PC-9 (cell line): ENCODE data around the gene BASP1. TPM values are rescaled to one million over a fixed set of nuclear protein-coding genes. Genes with fewer than 3 reads are reported as not detected.
A peak's percentile ranks its signal among the peaks of the same experiment; 100 is the strongest.
"Not testable (repeated sequence)": the region's sequence is repeated elsewhere in the genome, so short reads cannot be mapped to it uniquely, and the experiment has no call there.

Experiments used
- BruUV-seq: library from RNA; stranded (reverse); fragments of 400-500 nt; replicated peaks from 2 replicates; lab custom pipeline; 2021; lab: Mats Ljungman, UMichigan
- CTCF ChIA-PET: fragments of 300-600 bp; sonication (Branson Sonifier 250); formaldehyde crosslinking; loops from one replicate; lab custom pipeline; 2022; ENCODE audit warnings: antibody characterized with exemption; lab: Charles Lee
- POLR2A ChIA-PET: fragments of 300-600 bp; sonication (Branson Sonifier 250); formaldehyde crosslinking; loops from one replicate; lab custom pipeline; 2022; ENCODE audit warnings: antibody characterized with exemption; ENCODE audit not compliant: unreplicated experiment; lab: Charles Lee
- DNase-seq, 2 experiments: peaks; one replicate each; pipeline versions ENCODE4 v3.0.0 to v3.0.0-alpha.2; 2015 to 2022; ENCODE audit warnings: mixed read lengths in 1 of 2
- H2AFZ ChIP-seq: fragments of 200-600 bp; sonication (generic); 2 replicates; pipeline ENCODE4 v1.8.1; 2017; ENCODE audit warnings: antibody characterized with exemption
- H3F3A ChIP-seq: fragments of 200-600 bp; sonication (generic); 2 replicates; pipeline ENCODE4 v1.8.1; 2017; ENCODE audit warnings: antibody characterized with exemption, mild to moderate bottlenecking, low read depth; ENCODE audit not compliant: insufficient read depth
- H3K27ac ChIP-seq: fragments of 200-600 bp; sonication (generic); 2 replicates; pipeline ENCODE4 v1.6.1; 2016; ENCODE audit warnings: mixed run types
- H3K27me3 ChIP-seq: fragments of 200-600 bp; sonication (generic); 2 replicates; pipeline ENCODE4 v1.6.1; 2016; ENCODE audit warnings: low read depth, mixed run types; ENCODE audit not compliant: insufficient read depth
- H3K36me3 ChIP-seq: fragments of 200-600 bp; sonication (generic); 2 replicates; pipeline ENCODE4 v1.6.1; 2016; ENCODE audit warnings: low read depth, mixed run types
- H3K4me1 ChIP-seq: fragments of 200-600 bp; sonication (generic); replicated peaks from 2 replicates; pipeline ENCODE4 v1.6.1; 2016; ENCODE audit warnings: mixed run types; ENCODE audit not compliant: insufficient read depth
- H3K4me2 ChIP-seq: fragments of 200-600 bp; sonication (generic); 2 replicates; pipeline ENCODE4 v1.6.1; 2017; ENCODE audit warnings: mixed run types
- H3K4me3 ChIP-seq: fragments of 200-600 bp; sonication (generic); 2 replicates; pipeline ENCODE4 v1.6.1; 2016; ENCODE audit warnings: mixed run types
- H3K79me2 ChIP-seq: fragments of 200-600 bp; sonication (generic); 2 replicates; pipeline ENCODE4 v1.6.1; 2017; ENCODE audit warnings: low read depth, mixed run types
- H3K9me2 ChIP-seq: fragments of 200-600 bp; sonication (generic); 2 replicates; pipeline ENCODE4 v1.8.1; 2017; ENCODE audit warnings: mild to moderate bottlenecking; ENCODE audit not compliant: insufficient read depth
- H3K9me3 ChIP-seq: fragments of 200-600 bp; sonication (generic); 2 replicates; pipeline ENCODE4 v1.8.1; 2016; ENCODE audit warnings: low read depth; ENCODE audit not compliant: insufficient read depth
- H4K20me1 ChIP-seq: fragments of 200-600 bp; sonication (generic); 2 replicates; pipeline ENCODE4 v1.8.1; 2017; ENCODE audit not compliant: insufficient read depth
- CTCF ChIP-seq: fragments of 200-600 bp; sonication (generic); conservative IDR thresholded peaks from 2 replicates; pipeline ENCODE4 v1.6.1; 2017; ENCODE audit warnings: mixed run types, antibody characterized with exemption, mild to moderate bottlenecking, moderate library complexity
- EZH2 ChIP-seq: fragments of 200-600 bp; sonication (generic); IDR thresholded peaks from 2 replicates; pipeline ENCODE4 v1.8.0; 2017; ENCODE audit warnings: antibody characterized with exemption, low read depth
- intact Hi-C: fragments of 100-400 bp; cut with micrococcal nuclease; formaldehyde crosslinking; loops from one replicate; pipeline ENCODE4 v1.10.0; 2022; ENCODE audit not compliant: unreplicated experiment
- total RNA-seq: library from RNA; stranded (reverse); gene quantifications from 2 replicates; pipeline ENCODE4 v1.2.3, GENCODE V29; 2021

The BASP1 gene
- total RNA-seq, 1 experiment from 2014 or later = not detected

- ChIA-PET CTCF (interaction anchor here (0.7 kb wide), 1 partner anchor 14 kb away, joined by 6 read pairs; no protein-coding TSS in a partner anchor), POLR2A (interaction anchor here (1.0 kb wide), 1 partner anchor 1546 kb away, joined by 3 read pairs; no protein-coding TSS in a partner anchor)
- no peaks in the 10 kb centered on the region for H4K20me1 ChIP-seq
- H3K79me2 ChIP-seq = no peaks in the 10 kb centered on the region
- H3K4me1 ChIP-seq = peaks cover 5% of the 10 kb centered on the region
- TF ChIP-seq EZH2 = no peak
- no peak for TF ChIP-seq CTCF
- H3K9me2 ChIP-seq = no peaks in the 10 kb centered on the region
- H3K27ac ChIP-seq = no peak overlapping the region
- intact Hi-C loops = no loop called here
- H3K4me3 ChIP-seq = no peak overlapping the region
- peaks cover 8% of the 10 kb centered on the region; the same call in 1 of the 2 replicates for H3K9me3 ChIP-seq
- H3K4me2 ChIP-seq = no peak overlapping the region
- H3K27me3 ChIP-seq = no peaks in the 10 kb centered on the region
- BruUV-seq = no TSS peak
- no peaks in the 10 kb centered on the region for H3K36me3 ChIP-seq
- no peak for DNase-seq
- H2AFZ ChIP-seq = no peak overlapping the region
- peaks cover 9% of the 10 kb centered on the region for H3F3A ChIP-seq
Observed at GRCh38 chr5:17243287-17244063, 26.0 kb downstream of the BASP1 start.

GRCh38 chr5:17249029-17249634 is 31.7 kb downstream of the BASP1 start:
- Histone ChIP-seq H3K4me2 (peak overlapping the region; percentile 24; the same call in 1 of the 2 replicates), H2AFZ (no peak overlapping the region), H3F3A (peaks cover 17% of the 10 kb centered on the region), H3K27ac (0 out of 2 replicates have a peak overlapping the region, but pooled peaks have one; percentile 14), H3K9me3 (peaks cover 13% of the 10 kb centered on the region; the same call in 1 of the 2 replicates), H3K79me2 (no peaks in the 10 kb centered on the region), H3K4me1 (peaks cover 46% of the 10 kb centered on the region), H3K36me3 (no peaks in the 10 kb centered on the region), H4K20me1 (no peaks in the 10 kb centered on the region), H3K9me2 (no peaks in the 10 kb centered on the region; the same call in 1 of the 2 replicates), H3K27me3 (no peaks in the 10 kb centered on the region), H3K4me3 (no peak overlapping the region)
- intact Hi-C loops = loop anchor here (1.0 kb wide), 2 partner anchors 57 to 126 kb away; no protein-coding TSS in a partner anchor
- no TSS peak for BruUV-seq
- CTCF ChIA-PET = no interaction called here
- TF ChIP-seq EZH2 (no peak), CTCF (no peak)
- POLR2A ChIA-PET = interaction anchor here (0.6 kb wide), 1 partner anchor 1543 kb away, joined by 3 read pairs; no protein-coding TSS in a partner anchor
- peak; percentile 59 to 84 for DNase-seq

GRCh38 chr5:17249841-17250240 is 32.4 kb downstream of the BASP1 start:
- DNase-seq, H3K27me3 ChIP-seq, H3K36me3 ChIP-seq, H3K79me2 ChIP-seq, H4K20me1 ChIP-seq, BruUV-seq, H2AFZ ChIP-seq, H3K9me2 ChIP-seq, CTCF ChIA-PET, POLR2A ChIA-PET, H3K4me3 ChIP-seq: not testable (repeated sequence)
- peaks cover 52% of the 10 kb centered on the region for H3K4me1 ChIP-seq
- intact Hi-C loops = loop anchor here (1.0 kb wide), 2 partner anchors 56 to 125 kb away; no protein-coding TSS in a partner anchor
- peaks cover 19% of the 10 kb centered on the region for H3F3A ChIP-seq
- peak overlapping the region; percentile 7; the same call in 1 of the 2 replicates for H3K4me2 ChIP-seq
- peaks cover 13% of the 10 kb centered on the region; the same call in 1 of the 2 replicates for H3K9me3 ChIP-seq
- peak overlapping the region; percentile 14; the same call in 1 of the 2 replicates for H3K27ac ChIP-seq
